SK-N-SH treated with all-trans-retinoic acid at 6 μM for 48 hours (cell line): Measurements from ENCODE around the gene S100A4.

Experiments
- CREB5 ChIP-seq: fragments of 250-450 bp; sonication (Bioruptor Pico); IDR thresholded peaks from 2 replicates; pipeline ENCODE4 v1.5.1; 2020; ENCODE audit warnings: low read depth, mild to moderate bottlenecking, moderate library complexity
- CSDC2 ChIP-seq: fragments of 250-450 bp; sonication (Bioruptor Pico); IDR thresholded peaks from 2 replicates; pipeline ENCODE4 v1.5.0; 2020; ENCODE audit warnings: mild to moderate bottlenecking, moderate library complexity
- ISL1 ChIP-seq: fragments of 250-450 bp; sonication (Bioruptor Pico); IDR thresholded peaks from 2 replicates; pipeline ENCODE4 v2.1.2; 2022; ENCODE audit warnings: mild to moderate bottlenecking, moderate library complexity
- OSR1 ChIP-seq: fragments of 250-450 bp; sonication (Bioruptor Pico); IDR thresholded peaks from 2 replicates; pipeline ENCODE4 v1.8.0; 2022; ENCODE audit warnings: moderate library complexity, mild to moderate bottlenecking, inconsistent platforms
- PATZ1 ChIP-seq: fragments of 250-450 bp; sonication (Bioruptor Pico); IDR thresholded peaks from 2 replicates; pipeline ENCODE4 v1.8.0; 2020; ENCODE audit warnings: mild to moderate bottlenecking, moderate library complexity, borderline replicate concordance
- POU6F1 ChIP-seq: fragments of 250-450 bp; sonication (Bioruptor Pico); IDR thresholded peaks from 2 replicates; pipeline ENCODE4 v1.8.0; 2021; ENCODE audit warnings: low read depth, mild to moderate bottlenecking, moderate library complexity, borderline replicate concordance
- RARB ChIP-seq: fragments of 250-450 bp; sonication (Bioruptor Pico); IDR thresholded peaks from 2 replicates; pipeline ENCODE4 v1.8.0; 2021; ENCODE audit warnings: mild to moderate bottlenecking, moderate library complexity
- SNAI2 ChIP-seq: fragments of 250-450 bp; sonication (Bioruptor Pico); IDR thresholded peaks from 2 replicates; pipeline ENCODE4 v1.5.0; 2020; ENCODE audit warnings: mild to moderate bottlenecking, moderate library complexity
- TOX ChIP-seq: fragments of 250-450 bp; sonication (Bioruptor Pico); IDR thresholded peaks from 2 replicates; pipeline ENCODE4 v1.8.0; 2021; ENCODE audit warnings: mild to moderate bottlenecking, moderate library complexity, borderline replicate concordance
- ZC3H10 ChIP-seq: fragments of 250-450 bp; sonication (Bioruptor Pico); IDR thresholded peaks from 2 replicates; pipeline ENCODE4 v1.5.1; 2021; ENCODE audit warnings: mild to moderate bottlenecking, moderate library complexity
- ZFP3 ChIP-seq: fragments of 250-450 bp; sonication (Bioruptor Pico); IDR thresholded peaks from 2 replicates; pipeline ENCODE4 v1.5.0; 2020; ENCODE audit warnings: mild to moderate bottlenecking, moderate library complexity
- ZNF70 ChIP-seq: fragments of 450-650 bp; formaldehyde crosslinking; IDR thresholded peaks from 2 replicates; pipeline ENCODE4 v1.5.0; 2020; ENCODE audit warnings: mild to moderate bottlenecking, moderate library complexity
- ZNF8 ChIP-seq: fragments of 450-650 bp; formaldehyde crosslinking; IDR thresholded peaks from 2 replicates; pipeline ENCODE4 v1.5.0; 2020; ENCODE audit warnings: mild to moderate bottlenecking, moderate library complexity

GRCh38 chr1:153515504-153516394 lies 29.9 kb downstream of the S100A4 start:
- no peak for TF ChIP-seq PATZ1 (CRISPR knock-in tag)
- TF ChIP-seq CREB5 (CRISPR knock-in tag): no peak
- TF ChIP-seq TOX (CRISPR knock-in tag): no peak
- TF ChIP-seq ZNF8: no peak
- no peak for TF ChIP-seq ZC3H10
- TF ChIP-seq OSR1 (CRISPR knock-in tag): no peak
- no peak for TF ChIP-seq ZFP3 (CRISPR knock-in tag)
- TF ChIP-seq RARB (CRISPR knock-in tag): no peak
- TF ChIP-seq ISL1: no peak
- TF ChIP-seq POU6F1: no peak
- no peak for TF ChIP-seq ZNF70 (CRISPR knock-in tag)
- no peak for TF ChIP-seq SNAI2 (CRISPR knock-in tag)
- no peak for TF ChIP-seq CSDC2 (CRISPR knock-in tag)
